Pancreas (tissue), 10 donors: ENCODE results near the gene TRIM13. TPM values are rescaled to one million over a fixed set of nuclear protein-coding genes. Genes with fewer than 3 reads are reported as not detected.

Experiments
- ATAC-seq, 4 donors: fragments of 200-7000 bp; cut with Tn5 transposase; one replicate each; pipeline versions ENCODE4 v1.8.0 to v1.9.1; 2020; ENCODE audit warnings: mild to moderate bottlenecking in 4 of 4, moderate library complexity in 4 of 4
- DNase-seq, 6 donors: peaks; one replicate each; pipeline ENCODE4 v3.0.0-alpha.2; 2020
- FAIRE-seq: peaks from 2 replicates; lab custom pipeline; 2012; peaks lifted over from hg19 to GRCh38; lab: Jason Lieb, UNC
- H3K27ac ChIP-seq, 4 donors: fragments of 200-600 bp; sonication (generic); 1 replicate in 3 of 4; 2 replicates in 1 of 4; pipeline versions ENCODE4 v1.5.0 to v1.8.0; 2020
- H3K27me3 ChIP-seq, 4 donors: fragments of 200-600 bp; one replicate each; pipeline ENCODE4 v1.8.0; 2021
- H3K36me3 ChIP-seq, 3 donors: fragments of 200-600 bp; sonication (generic) in 1 of 3; one replicate each; pipeline versions ENCODE4 v1.5.0 to v1.8.0; 2020 to 2021
- H3K4me1 ChIP-seq, 3 donors: fragments of 200-600 bp; one replicate each; pipeline ENCODE4 v1.8.0; 2021
- H3K4me3 ChIP-seq, 4 donors: fragments of 200-600 bp; sonication (generic) in 2 of 4; one replicate each; pipeline versions ENCODE4 v1.5.0 to v1.8.0; 2020 to 2021
- H3K9me3 ChIP-seq, 4 donors: fragments of 200-600 bp; one replicate each; pipeline ENCODE4 v1.8.0; 2021
- CTCF ChIP-seq, 4 donors: fragments of 200-600 bp; sonication (generic) in 3 of 4; IDR thresholded peaks; one replicate each; pipeline versions ENCODE4 v1.5.0 to v1.8.0; 2021; ENCODE audit warnings: antibody characterized with exemption in 4 of 4
- WGBS, 2 donors: extraction: QIAGEN DNeasy Blood & Tissue Kit; methylation state at CpG; one replicate each; pipeline ENCODE4 v1.1.7; 2013; 5-methylcytosine and 5-hydroxymethylcytosine counted together
- intact Hi-C, 3 donors: fragments of 100-400 bp; cut with DNase I; formaldehyde crosslinking; loops; one replicate each; pipeline versions ENCODE4 v1.11.1 to v1.14.2; 2022
- polyA plus RNA-seq, 2 donors: library from polyadenylated mRNA; stranded (reverse); fragments of 200-250 nt; gene quantifications; one replicate each; pipeline ENCODE4 v1.2.3, GENCODE V29; 2013
- total RNA-seq, 6 donors: library from RNA; stranded (reverse); fragmentation: NEBNext Ultra II Directional in 4 of 6; extraction: Animal tissue kit (Norgen Biotek cat#: 25700) in 4 of 6; gene quantifications; one replicate each; pipeline versions ENCODE4 v1.2.1 to v1.2.4, GENCODE V29; 2021 to 2023
- donor health status: healthy with polysubstance abuse.
- donor health status: DM: no; HTN: no; CAD: no; lungs with moderate emphysema.
- donor health status: DM: no; HTN: no; CAD: no.
- donor health status: control.
- donor health status: control.
- donor health status: Bipolar disorder and iron deficiency.
- donor health status: DM: yes; HTN: yes; CAD: no.
- donor health status: DM: no; HTN: no; CAD: no.
- donor health status: DM: no; HTN: no; CAD: no.
- donor health status: DM: yes; HTN: yes; CAD: no.

The TRIM13 gene
- total and polyA plus RNA-seq, 8 donors: 7.2 to 19.7 (median 8.9) TPM

- intact Hi-C loops: no loop called here
- 63 to 70% methylated on average over 1 of the region's 1 CpG for WGBS, 2 donors
- Histone ChIP-seq H3K27ac (peak overlapping the region in 1 of 4 donors; percentile 23), H3K27me3 (no peaks in the 10 kb centered on the region), H3K9me3 (no peaks in the 10 kb centered on the region), H3K36me3 (no peaks in the 10 kb centered on the region), H3K4me1 (peaks cover 0 to 5% (median 0%) of the 10 kb centered on the region in 3 donors), H3K4me3 (no peak overlapping the region)
- TF ChIP-seq CTCF (IDR thresholded peaks at IDR 0.05): no peak
- DNase-seq (no peak), ATAC-seq (no peak), FAIRE-seq (no peak)
Measured at GRCh38 chr13:49975826-49976225, 21.0 kb upstream of the TRIM13 start.

GRCh38 chr13:49976314-49977258, 20.3 kb upstream of the TRIM13 start:
- 36 to 39% methylated on average over 8 of the region's 8 CpGs for WGBS, 2 donors
- intact Hi-C loops: no loop called here
- Histone ChIP-seq H3K9me3 (no peaks in the 10 kb centered on the region), H3K4me3 (no peak overlapping the region), H3K4me1 (peaks cover 0 to 5% (median 0%) of the 10 kb centered on the region in 3 donors), H3K27me3 (no peaks in the 10 kb centered on the region), H3K36me3 (no peaks in the 10 kb centered on the region), H3K27ac (peak overlapping the region in 1 of 4 donors; percentile 23)
- FAIRE-seq (no peak), ATAC-seq (peak; percentile 66 to 91 (median 90)), DNase-seq (peak; percentile 39 to 88 (median 72))
- peak; percentile 66 to 87 (median 74) for TF ChIP-seq CTCF (IDR thresholded peaks at IDR 0.05)

GRCh38 chr13:49977992-49978391, 18.9 kb upstream of the TRIM13 start:
- no peak for DNase-seq
- peaks cover 0 to 3% (median 0%) of the 10 kb centered on the region in 3 donors for H3K4me1 ChIP-seq
- 76 to 86% methylated on average over 3 of the region's 3 CpGs for WGBS, 2 donors
- H3K27ac ChIP-seq: no peak overlapping the region
- intact Hi-C loops: no loop called here
- TF ChIP-seq CTCF (IDR thresholded peaks at IDR 0.05): no peak
- H3K27me3 ChIP-seq: no peaks in the 10 kb centered on the region
- no peaks in the 10 kb centered on the region for H3K9me3 ChIP-seq
- no peak for ATAC-seq
- no peaks in the 10 kb centered on the region for H3K36me3 ChIP-seq
- H3K4me3 ChIP-seq: no peak overlapping the region
- FAIRE-seq: no peak

- Histone ChIP-seq H3K27ac (no peak overlapping the region), H3K4me3 (no peak overlapping the region), H3K27me3 (no peaks in the 10 kb centered on the region), H3K4me1 (peaks cover 2% of the 10 kb centered on the region in 3 donors), H3K9me3 (no peaks in the 10 kb centered on the region), H3K36me3 (no peaks in the 10 kb centered on the region)
- TF ChIP-seq CTCF (IDR thresholded peaks at IDR 0.05): no peak
- intact Hi-C loops: no loop called here
- FAIRE-seq (no peak), ATAC-seq (no peak), DNase-seq (no peak)
Measured at GRCh38 chr13:49980266-49980665, 16.6 kb upstream of the TRIM13 start.

GRCh38 chr13:49985129-49985528, 11.7 kb upstream of the TRIM13 start:
- intact Hi-C loops: no loop called here
- Histone ChIP-seq H3K27me3 (no peaks in the 10 kb centered on the region), H3K27ac (no peak overlapping the region), H3K4me3 (no peak overlapping the region), H3K36me3 (no peaks in the 10 kb centered on the region), H3K4me1 (peaks cover 3 to 8% (median 5%) of the 10 kb centered on the region in 3 donors), H3K9me3 (no peaks in the 10 kb centered on the region)
- 22 to 38% methylated on average over 2 of the region's 2 CpGs for WGBS, 2 donors
- DNase-seq: no peak
- no peak for FAIRE-seq
- no peak for TF ChIP-seq CTCF (IDR thresholded peaks at IDR 0.05)
- peak in 3 of 4 donors; percentile 27 to 77 (median 76) for ATAC-seq
